Amniotic epithelial cell (primary cell): ENCODE measurements around the gene CCDC40.

Source experiments
- DNase-seq: peaks from one replicate; pipeline ENCODE4 v3.0.0-alpha.2; 2010; ENCODE audit warnings: low read depth

Gene CCDC40

GRCh38 chr17:80049986-80050385 is 13.5 kb downstream of the CCDC40 start:
- DNase-seq = no peak

- no peak for DNase-seq
These were observed 14.3 kb downstream of the CCDC40 start for GRCh38 chr17:80050706-80051105.

- no peak for DNase-seq
These were observed 15.2 kb downstream of the CCDC40 start for GRCh38 chr17:80051681-80052080.

GRCh38 chr17:80053102-80053501 is 16.7 kb downstream of the CCDC40 start:
- DNase-seq = peak; percentile 45

GRCh38 chr17:80055597-80055996 is 19.2 kb downstream of the CCDC40 start:
- DNase-seq = no peak

GRCh38 chr17:80058311-80058955 is 22.0 kb downstream of the CCDC40 start:
- no peak for DNase-seq

- no peak for DNase-seq
These were observed 24.2 kb downstream of the CCDC40 start for GRCh38 chr17:80060644-80061043.

- no peak for DNase-seq
These were observed 25.0 kb downstream of the CCDC40 start for GRCh38 chr17:80061421-80061820.

GRCh38 chr17:80063830-80064585 is 27.6 kb downstream of the CCDC40 start:
- peak; percentile 83 for DNase-seq

GRCh38 chr17:80064696-80065095 is 28.3 kb downstream of the CCDC40 start:
- DNase-seq = no peak

- no peak for DNase-seq
These were observed 29.2 kb downstream of the CCDC40 start for GRCh38 chr17:80065478-80066170.

GRCh38 chr17:80067393-80067986 is 31.0 kb downstream of the CCDC40 start:
- no peak for DNase-seq

GRCh38 chr17:80068301-80069222 is 32.1 kb downstream of the CCDC40 start:
- DNase-seq = peak; percentile 90

GRCh38 chr17:80070375-80071115 is 34.1 kb downstream of the CCDC40 start:
- DNase-seq = no peak

GRCh38 chr17:80071116-80071841 is 34.8 kb downstream of the CCDC40 start:
- no peak for DNase-seq

- no peak for DNase-seq
These were observed 36.0 kb downstream of the CCDC40 start for GRCh38 chr17:80072410-80072809.

- DNase-seq = peak; percentile 32
These were observed 43.6 kb downstream of the CCDC40 start for GRCh38 chr17:80080081-80080480.

- no peak for DNase-seq
These were observed 45.2 kb downstream of the CCDC40 start for GRCh38 chr17:80081596-80081995.

- peak; percentile 69 for DNase-seq
These were observed 46.1 kb downstream of the CCDC40 start for GRCh38 chr17:80082403-80083135.
